RPMI7951 (cell line): Measurements from ENCODE around the gene STX1A. TPM values are rescaled to one million over a fixed set of nuclear protein-coding genes. Genes with fewer than 3 reads are reported as not detected.

Source experiments
- DNase-seq: peaks from one replicate; pipeline ENCODE4 v3.0.0-alpha.2; 2012; ENCODE audit warnings: low read depth
- total RNA-seq: library from RNA; depleted of rRNA; stranded (reverse); fragments of >200 nt; shearing (Covaris generic); gene quantifications from 2 replicates; pipeline ENCODE4 v1.2.3, GENCODE V29; 2014; rRNA removed

Gene STX1A
- total RNA-seq = 36.4 and 45.6 TPM in 2 replicates

DNA sequence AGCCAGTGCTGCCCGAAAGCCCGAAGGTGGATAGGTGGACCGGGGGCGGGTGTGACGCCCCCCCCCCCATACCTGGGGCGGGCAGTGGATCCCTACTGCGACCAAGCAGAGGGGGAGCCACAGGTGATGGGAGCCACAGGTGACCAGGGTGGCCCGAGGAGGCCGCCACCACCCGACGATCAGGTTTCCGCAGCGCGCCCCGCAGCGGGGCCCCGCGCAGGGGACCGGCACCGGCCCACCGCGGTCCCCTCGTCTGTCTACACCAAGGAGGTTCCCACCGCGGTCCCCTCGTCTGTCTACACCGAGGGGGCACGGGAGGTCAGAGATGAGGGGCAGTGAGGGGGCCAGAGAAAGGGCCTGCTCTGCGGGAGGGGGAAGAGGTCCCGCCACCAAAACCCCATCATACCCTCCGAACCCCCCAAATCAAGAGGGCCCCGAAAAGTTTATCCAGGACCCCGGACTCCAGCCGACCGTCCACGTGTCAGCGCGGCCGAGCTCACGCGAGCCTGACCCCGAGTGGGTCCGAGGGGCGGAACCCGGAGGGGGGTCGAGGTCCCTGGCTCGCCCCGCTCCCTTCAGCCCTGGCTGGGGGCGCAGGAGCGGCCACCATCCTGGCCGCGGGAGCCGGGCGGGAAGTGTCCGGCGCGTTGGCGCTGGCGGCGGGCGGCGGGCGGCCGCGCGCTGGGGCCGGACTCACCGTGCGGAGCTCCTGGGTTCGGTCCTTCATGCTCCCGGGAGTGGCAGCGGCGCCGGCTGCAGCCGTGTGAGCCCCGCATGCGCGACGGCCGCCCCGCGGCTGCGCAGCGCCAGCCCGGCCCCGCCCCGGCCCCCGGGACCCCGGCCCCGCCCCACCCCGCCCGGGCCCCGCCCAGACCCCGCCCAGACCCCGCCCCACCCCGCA is at the start of gene STX1A:
Gene STX1A (minus strand): TSS at position 765 of the 901 bp plus-strand sequence. CDS start 38 bp downstream, at position 727.
- DNase-seq = peak; percentile 77

DNA sequence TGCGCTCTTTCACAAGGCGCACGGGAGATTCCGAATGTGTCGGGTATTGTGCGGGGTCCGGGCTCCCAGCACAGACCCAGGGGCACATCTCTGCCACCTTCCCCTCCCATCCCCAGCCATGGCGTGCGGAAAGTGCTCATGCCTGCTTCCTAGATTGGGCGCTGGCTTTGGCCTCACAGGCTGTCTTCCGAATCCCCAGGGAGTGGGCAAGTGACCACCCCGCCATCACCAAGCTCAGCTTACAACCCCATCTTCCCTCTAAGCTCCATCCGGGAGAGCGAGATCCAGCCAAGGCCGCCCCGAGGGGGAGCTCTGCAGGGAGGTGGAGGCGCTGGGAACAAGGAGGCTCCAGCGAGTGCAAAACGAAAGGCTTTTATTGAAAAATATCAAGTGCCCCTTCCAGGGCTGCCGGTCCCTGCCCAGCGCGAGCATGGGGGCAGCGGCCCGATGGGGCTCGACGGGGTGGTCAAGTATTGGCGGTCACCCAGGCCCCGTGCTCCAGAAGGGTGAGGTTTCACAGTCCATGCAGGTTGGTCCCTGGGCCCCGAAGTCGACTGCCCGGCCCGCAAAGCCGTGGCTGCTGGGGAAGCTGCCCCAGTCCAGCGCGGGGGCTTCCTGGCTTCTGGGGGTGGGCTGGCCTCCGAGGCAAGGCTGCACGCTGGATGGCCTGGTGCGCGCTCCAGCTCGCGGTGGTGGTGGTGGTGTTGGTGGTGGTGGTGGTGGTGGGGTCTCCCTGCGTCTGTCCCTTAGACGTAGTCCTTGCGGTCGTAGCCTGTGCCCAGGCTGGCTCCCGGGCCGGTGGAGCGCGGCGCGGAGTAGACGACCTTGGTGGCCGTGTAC is 49.4 kb upstream of the STX1A start:
- no peak for DNase-seq

DNA sequence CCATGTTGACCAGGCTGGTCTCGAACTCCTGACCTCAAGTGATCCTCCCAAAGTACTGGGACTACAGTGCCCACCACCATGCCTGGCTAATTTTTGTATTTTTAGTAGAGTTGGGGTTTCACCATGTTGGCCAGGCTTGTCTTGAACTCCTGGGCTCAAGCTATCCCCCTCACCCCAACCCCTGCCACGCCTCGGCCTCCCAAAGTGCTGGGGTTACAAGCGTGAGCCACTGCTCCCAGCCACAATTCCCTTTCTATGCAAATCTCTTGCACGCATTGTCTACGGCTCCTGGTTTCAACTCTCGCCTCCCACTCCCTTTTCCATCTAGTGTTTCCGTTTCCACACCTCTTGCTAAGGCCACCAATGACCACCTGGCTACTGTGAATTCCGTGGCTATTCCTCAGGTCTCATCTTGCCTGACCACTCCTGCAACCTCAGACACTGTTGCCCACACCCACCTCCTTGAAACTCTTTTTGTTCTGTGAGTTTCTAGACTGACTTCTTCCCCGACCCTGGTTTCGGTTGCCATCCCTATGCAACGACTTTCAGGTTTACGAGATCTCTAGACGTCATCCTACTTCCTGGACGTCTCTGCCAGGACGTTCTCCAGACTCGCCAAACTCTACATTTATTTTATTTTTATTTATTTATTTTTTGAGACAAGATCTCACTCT is 47.2 kb upstream of the STX1A start:
- no peak for DNase-seq

DNA sequence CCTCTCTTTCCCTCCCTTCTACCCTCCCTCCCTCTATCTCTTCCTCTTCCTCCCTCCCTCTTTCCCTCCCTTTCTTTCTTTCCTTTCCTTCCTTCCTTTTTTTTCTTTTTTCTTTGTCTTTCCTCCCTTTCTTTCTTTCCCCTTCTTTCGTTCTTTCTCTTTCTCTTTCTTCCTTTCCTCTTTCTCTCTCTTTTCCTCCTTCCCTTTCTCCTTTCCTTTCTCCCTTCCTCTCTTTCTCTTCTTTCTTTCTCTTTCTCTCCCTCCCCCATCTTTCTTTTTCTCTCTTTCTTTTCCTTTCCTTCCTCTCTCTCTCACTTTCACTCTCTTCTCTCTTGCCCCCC is 43.2 kb upstream of the STX1A start:
- DNase-seq = no peak

DNA sequence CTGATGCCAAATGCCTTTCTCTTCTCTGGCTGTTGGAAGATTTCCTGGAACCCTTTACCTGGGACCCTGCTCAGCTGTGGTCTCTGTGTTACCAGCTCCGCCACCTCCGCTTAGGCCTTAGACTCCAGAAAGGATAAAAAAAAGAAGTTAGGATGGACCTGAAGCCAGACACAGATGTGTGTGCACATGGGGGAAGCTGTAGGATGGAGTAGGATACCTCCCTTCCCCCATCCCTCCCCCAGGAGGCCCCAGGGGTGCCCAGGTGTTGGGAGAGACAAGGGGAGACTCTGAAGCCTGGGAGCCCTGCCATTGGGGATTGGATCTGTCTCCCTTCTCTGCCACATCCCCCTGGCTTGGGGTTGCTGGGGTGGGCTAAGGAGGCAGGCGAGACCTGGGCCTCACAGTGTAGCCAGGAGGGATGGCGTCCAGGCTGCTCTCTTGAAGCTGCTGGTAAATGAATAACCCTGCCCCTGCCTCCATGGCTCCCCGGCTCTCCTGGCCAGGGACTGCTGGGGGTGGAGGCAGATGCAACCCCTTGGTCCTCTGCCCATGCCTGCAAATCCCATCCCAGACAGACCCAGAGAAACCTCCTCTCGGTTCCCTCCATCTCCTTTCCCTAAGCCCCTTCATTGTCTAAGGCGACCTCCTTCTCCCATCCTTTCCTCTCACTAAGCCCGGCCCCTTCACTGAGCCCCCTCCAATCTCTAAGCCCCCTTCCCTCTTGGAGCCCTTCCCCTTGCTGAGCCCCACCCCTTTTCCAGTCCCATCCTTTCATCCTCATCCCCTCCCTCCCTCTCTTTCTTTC is 42.6 kb upstream of the STX1A start:
- no peak for DNase-seq

DNA sequence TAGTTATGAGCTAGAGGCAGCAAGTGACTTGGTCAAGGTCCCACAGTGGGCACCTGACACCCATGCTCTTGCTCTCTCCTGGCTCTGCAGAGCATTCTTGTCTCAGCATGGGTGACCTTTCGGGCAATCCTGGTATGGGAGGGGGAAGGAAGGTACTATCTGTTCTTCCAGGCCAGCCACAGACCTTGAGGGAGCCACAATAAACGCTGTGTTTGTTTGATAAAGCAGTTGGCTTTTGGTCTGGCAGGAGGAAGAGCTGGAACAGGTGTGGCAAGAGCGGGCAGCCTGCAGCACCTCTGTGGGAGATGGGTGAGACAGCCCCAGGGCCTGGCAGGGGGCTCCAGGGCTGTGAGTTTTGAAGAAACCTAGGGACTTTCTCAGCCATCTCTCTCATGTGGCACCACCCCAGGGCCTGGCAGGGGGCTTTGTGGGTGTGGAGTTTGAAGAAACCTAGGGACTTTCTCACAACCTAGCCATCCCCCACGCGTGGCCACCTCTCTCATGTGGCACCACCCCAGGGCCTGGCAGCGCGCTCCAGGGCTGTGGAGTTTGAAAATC is 39.2 kb upstream of the STX1A start:
- DNase-seq = no peak

DNA sequence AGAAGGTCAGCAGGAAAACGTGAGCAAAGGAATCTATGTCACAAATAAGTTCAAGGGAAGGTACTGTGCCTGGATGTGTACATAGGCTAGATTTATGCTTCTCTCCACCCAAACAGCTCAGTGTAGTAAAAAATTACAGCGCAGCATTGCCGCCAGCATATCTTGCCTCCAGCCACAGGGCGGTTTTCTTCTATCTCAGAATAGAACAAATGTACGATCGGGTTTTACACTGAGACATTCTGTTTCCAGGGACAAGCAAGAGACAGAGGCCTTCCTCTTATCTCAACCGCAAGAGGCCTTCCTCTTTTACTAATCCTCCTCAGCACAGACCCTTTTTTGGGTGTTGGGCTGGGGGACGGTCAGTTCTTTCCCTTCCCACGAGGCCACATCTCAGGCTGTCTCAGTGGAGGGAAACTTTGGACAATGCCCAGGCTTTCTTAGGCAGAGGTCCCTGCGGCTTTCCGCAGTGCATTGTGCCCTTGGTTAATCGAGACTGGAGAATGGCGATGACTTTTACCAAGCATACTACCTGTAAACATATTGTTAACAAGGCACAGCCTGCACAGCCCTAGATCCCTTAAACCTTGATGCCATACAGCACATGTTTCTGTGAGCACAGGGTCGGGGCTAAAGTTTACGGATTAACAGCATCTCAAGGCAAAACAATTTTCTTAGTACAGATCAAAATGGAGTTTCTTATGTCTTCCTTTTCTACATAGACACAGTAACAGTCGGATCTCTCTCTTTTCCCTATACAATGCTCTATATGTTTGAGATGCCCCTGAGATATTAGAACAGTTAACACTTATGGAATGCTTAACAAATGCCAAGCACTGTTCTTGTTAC is 30.7 kb upstream of the STX1A start:
- no peak for DNase-seq

DNA sequence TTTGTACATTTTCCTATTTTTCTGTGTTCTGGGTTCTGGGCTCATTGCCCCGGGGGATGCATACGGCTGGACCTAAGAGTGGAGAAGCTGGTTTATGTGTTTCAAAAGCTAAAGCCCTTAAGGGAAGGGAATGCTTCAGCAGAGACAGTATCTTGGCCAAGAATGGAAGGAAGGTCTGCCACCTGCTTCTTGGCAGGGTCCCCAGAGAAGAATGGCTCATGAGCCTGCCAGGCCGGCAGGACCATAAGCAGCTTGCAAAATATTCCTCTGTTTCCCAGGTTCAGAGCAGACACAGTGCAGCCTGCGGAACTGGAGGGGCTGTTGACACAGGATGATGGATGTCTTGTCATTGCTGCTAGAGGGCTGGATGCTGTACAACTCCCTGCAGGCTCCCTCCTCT is 26.9 kb upstream of the STX1A start:
- DNase-seq = no peak

DNA sequence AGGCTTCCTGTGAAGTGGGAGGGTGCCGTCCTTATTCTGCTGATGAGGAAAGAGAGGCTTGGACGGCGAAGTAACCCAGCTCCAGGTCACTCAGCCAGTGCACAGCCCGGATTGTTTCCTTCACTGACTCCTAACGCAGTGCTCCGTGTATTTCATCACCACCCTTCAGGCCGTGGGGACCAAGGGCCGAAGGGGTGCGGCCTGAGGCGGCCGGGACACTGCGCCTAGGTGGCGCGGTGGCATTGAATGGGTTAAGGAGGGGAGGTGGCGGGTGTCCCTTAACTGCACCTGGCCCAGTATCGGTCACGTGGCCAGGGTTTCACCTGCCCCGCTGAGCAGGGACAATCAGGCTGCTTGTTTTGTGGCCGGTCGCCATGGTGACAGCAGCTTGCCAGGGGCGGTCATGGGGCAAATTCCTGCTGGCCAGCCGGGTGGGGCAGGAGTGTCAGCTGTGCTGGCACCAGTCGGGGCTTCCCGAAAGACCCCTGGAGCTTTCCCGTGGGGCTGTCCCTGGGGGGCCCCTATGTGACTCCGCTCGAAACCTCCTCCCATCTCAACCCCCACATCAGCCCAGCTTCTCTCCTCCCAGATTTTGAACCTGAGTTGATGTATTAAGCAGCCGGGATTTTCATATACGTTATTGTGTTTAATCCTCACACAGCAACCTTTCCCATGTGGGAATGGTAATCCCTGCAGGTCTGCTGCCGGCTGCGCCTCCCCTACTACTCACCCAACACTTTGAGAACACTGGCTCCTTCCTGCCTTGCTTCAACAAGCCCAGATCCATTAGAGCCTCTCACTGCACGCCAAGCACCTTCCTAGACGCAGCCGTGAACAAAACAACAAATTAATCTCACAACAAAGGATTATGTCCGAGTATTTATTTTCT is 23.5 kb upstream of the STX1A start:
- no peak for DNase-seq

DNA sequence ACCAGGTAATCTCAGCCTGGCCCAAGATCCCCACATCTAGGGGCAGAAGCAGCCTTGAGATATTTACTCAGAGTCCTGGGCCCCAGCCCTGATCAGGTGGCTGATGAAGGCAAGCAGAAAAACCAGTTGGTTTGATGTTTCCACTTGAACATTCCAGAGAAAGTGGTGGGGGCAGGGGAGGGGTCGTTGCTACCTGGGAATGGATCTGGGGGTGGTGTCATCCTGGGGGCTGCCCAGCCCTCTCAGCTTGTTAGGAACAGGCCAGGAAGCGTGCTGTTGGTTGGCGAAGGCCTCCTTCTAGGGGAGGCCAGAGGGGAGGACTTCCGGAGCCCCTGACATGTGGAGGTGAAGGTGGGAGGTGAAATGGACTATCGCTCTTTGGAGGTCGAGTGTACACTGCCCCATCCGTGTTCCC is 22.9 kb upstream of the STX1A start:
- DNase-seq = no peak

DNA sequence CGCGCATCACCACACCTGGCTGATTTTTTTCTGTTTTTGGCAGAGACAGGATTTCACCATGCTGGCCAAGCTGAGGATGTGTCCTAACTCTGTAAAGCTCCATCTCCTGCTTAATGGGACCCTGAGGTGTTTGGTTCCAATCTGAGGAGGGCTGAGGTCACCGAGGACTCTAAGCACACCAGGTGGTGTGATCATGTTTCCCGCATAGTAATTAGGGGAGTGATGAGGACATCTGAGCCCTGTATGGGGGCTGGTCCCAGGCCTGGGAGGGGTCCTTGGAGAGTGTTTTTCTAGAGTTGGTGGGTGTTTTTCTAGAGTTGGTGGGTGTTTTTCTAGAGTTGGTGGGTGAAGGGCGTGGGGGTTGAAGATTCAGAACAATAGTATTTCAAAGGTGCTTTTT is 22.1 kb upstream of the STX1A start:
- no peak for DNase-seq

DNA sequence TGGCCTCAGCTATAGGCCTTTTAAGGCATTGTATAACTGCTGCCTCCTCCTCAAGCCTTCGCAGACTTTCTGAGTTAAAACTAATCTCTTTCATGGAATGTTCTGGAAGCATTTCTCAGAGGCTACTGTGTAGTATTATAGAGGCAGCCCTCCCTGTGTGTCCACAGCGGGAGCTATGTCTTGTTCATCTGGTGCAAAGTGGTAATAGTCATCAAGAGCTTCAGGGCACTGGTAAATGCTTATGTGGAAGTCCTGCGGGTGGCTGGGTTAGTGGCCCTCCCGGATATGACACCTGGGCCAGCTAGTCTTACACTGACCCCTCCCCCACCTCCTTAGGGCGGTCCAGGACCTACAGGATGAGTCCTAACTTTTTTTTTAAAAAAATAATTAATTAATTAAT is 21.3 kb upstream of the STX1A start:
- DNase-seq = no peak

DNA sequence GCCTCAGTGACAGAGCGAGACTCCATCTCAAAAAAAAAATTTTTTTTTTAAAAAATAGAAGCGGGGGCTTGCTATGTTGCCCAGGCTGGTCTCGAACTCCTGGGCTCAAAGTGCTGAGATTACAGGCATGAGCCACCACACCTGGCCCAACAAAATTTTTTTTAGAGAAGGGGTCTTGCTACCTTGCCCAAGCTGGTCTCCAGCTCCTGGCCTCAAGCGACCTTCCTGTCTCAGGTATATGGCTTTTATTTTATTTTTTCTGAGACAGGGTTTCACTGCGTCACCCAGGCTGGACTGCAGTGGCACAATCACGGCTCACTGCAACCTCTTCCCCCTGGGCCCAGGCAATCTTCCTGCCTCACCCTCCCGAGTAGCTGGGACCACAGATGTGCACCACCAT is 20.7 kb upstream of the STX1A start:
- DNase-seq = no peak

DNA sequence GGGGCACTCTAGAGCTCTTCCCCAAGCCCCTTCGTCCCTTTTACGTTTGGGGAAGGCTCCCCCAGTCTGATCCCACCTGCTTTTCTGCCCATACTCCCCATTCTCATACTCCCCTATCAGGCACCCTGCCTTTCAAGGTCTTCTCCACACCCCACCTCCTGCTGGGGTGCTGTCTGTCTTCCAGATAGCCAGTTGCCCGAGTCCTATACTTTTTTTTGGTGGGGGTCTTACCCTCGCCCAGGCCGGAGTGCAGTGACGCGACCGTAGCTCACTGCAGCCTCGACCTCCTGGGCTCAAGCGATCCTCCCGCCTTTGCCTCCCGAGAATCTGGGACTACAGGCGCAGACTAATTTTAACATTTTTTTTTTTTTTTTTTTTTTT is 19.9 kb upstream of the STX1A start:
- DNase-seq = no peak

DNA sequence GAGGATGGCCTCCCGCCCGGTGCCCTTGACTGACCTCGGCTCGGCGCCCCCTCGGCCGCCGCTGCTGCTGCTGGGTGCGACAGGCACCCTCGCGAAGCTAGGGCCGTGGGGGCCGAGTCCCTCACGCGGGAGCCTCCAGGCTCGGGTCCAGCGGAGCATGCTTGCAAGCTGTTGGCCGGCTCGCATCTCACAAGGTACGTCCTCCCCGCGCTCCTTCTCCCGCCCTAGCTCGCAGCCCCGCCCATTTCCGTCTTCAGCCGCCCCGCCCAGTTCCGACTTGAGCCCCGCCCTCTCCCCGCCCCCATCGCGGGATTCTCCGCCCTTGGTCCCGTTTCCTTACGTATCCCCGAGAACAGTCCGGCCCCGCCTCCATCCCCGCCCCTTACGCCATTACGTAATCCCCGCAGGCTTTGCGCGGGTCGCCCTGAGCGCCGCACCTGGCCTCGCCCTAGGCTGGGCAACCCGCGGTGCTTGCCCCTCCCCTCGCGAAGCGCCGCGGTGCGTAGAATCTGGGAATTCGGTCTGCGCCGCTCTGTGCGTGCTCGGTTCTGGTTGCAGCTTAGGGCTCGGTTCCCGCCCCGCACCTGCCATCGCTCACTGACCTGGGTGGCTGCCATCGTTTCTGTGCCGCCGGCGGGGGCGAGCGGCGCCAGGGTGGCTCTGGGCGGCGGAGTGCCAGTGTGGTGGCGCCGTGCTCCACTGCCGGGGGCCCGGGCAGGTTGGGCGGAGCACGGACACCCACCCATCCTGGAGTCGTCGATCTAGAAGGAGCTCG is 19.3 kb upstream of the STX1A start, which contains the start of gene ABHD11:
Gene ABHD11 (minus strand): TSS at position 191 of the 775 bp plus-strand sequence. CDS start 32 bp downstream, at position 159.
- DNase-seq = peak; percentile 93

DNA sequence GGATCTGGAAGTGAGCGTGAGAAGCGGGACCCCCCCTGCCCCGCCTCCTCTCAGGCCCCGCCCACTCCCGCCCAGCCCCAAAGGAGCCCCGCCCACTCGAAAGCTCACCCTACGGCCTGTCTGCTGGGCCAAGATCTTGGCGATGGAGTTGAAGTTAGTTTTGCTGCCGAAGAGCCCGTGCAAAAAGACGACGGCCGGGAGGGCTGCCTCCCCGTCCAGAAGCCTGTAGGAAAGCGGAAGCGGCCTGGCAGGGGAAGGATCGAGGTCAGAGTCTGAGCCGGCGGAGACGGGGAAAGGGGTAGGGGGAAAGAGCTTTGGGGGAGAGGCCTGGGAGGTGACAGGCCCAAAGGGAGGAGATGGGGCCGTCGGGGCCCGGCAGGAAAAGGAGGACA is 18.7 kb upstream of the STX1A start:
- DNase-seq = peak; percentile 54

DNA sequence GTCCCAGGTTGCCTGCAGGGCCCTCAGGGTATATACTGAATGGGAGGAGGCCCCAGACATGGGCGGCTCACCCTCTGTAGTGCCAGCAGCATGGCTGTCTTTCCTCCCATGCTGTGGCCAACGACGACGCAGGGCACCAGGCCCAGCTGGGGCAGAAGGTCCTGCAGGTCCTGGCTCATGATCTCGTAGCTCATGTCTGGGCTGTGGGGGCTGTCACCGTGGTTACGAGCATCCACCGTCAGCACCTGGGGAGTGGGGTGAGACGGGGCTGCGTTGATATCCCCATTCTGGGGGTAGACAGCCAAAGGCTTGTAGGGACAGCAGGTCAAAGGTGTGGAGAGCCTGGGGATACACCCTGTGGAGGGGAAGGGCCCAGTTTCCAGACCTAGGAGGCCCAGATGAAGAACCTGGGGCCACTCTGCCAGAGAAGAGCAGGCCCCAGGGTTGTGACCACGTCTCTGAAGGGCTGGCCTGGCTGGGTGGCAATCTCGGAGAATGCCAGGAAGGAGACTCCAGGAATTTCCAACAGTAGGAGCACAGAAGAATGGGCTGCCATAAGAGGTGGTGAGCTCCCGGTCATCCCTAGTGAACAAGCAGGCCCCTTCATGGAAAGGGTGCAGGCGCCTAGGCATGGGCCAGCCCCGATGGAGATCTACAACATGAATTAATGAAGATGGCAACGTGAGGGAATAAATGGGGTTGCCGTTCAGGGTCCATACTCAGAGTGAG is 18.2 kb upstream of the STX1A start:
- DNase-seq = no peak

DNA sequence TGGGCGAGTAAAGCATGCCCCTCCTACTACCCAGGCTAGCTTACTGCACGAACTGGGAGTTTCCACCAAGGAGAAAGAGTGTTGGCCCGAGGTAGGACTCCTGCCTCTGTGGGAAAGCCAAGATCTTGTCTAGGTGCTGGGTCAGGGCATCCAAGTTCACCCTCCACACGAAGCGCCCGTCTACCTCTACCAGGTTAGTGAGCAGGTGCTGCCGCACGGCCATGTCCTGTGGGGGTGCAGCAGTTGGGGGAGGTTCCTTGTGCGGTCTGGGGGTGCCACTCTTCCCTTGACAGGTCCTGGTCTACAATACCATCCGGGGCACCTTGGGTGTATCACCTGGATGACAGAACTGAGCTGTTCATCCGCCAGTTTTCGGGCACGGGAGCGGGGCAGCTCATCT is 17.4 kb upstream of the STX1A start:
- DNase-seq = no peak
